GM18505 (cell line): ENCODE results near the gene SLITRK5.

Experiments
- ATAC-seq: cut with Tn5 transposase; IDR thresholded peaks from one replicate; pipeline ENCODE4 v1.9.1; 2021; ENCODE audit not compliant: unreplicated experiment
- POLR2A ChIP-seq: IDR thresholded peaks from 4 replicates; pipeline ENCODE4 v1.6.1; 2011; ENCODE audit warnings: borderline replicate concordance; ENCODE audit not compliant: insufficient read depth, insufficient read length; ENCODE audit errors: extremely low read depth

The SLITRK5 gene

GRCh38 chr13:87677043-87677495, 5.9 kb downstream of the SLITRK5 start:
- no peak for ATAC-seq
- no peak for TF ChIP-seq POLR2A

GRCh38 chr13:87677496-87678371, 6.6 kb downstream of the SLITRK5 start:
- ATAC-seq: peak; percentile 43

GRCh38 chr13:87678372-87678752, 7.2 kb downstream of the SLITRK5 start:
- TF ChIP-seq POLR2A: no peak
- no peak for ATAC-seq

More at GRCh38 chr13:87677496-87678371, 6.6 kb downstream of the SLITRK5 start:
- TF ChIP-seq POLR2A: no peak

GRCh38 chr13:87680298-87680697, 9.1 kb downstream of the SLITRK5 start:
- no peak for TF ChIP-seq POLR2A
- no peak for ATAC-seq

GRCh38 chr13:87684850-87685742, 13.9 kb downstream of the SLITRK5 start:
- TF ChIP-seq POLR2A: no peak
- ATAC-seq: no peak

- TF ChIP-seq POLR2A: no peak
- ATAC-seq: no peak
Measured at GRCh38 chr13:87696458-87696857, 25.3 kb downstream of the SLITRK5 start.

GRCh38 chr13:87698268-87698667, 27.1 kb downstream of the SLITRK5 start:
- TF ChIP-seq POLR2A: no peak
- ATAC-seq: no peak

- no peak for TF ChIP-seq POLR2A
- no peak for ATAC-seq
Measured at GRCh38 chr13:87709947-87710346, 38.8 kb downstream of the SLITRK5 start.

GRCh38 chr13:87712012-87712411, 40.8 kb downstream of the SLITRK5 start:
- no peak for ATAC-seq
- no peak for TF ChIP-seq POLR2A
